HepG2 (cell line): ENCODE results near the gene MRPS5. TPM values are rescaled to one million over a fixed set of nuclear protein-coding genes. Genes with fewer than 3 reads are reported as not detected.

ENCODE experiments used
- ADNP ChIP-seq: sonication (generic); formaldehyde crosslinking; IDR thresholded peaks from 2 replicates; pipeline ENCODE4 v1.4.0; 2020; ENCODE audit warnings: missing genetic modification reagents
- EP300 ChIP-seq, 3 experiments: sonication (generic) in 1 of 3; formaldehyde crosslinking in 1 of 3; IDR thresholded peaks; 2 replicates each; pipeline versions ENCODE4 v1.5.1 to v1.6.1; 2011 to 2020; ENCODE audit warnings: low read depth in 2 of 3, low read length in 2 of 3, borderline replicate concordance in 1 of 3, improper control_type of control experiment in 1 of 3, mild to moderate bottlenecking in 1 of 3, missing genetic modification reagents in 1 of 3, moderate library complexity in 1 of 3
- KIAA2018 ChIP-seq: sonication (generic); formaldehyde crosslinking; IDR thresholded peaks from 2 replicates; pipeline ENCODE4 v1.5.0; 2020; ENCODE audit warnings: mild to moderate bottlenecking, missing genetic modification reagents, borderline replicate concordance
- MBNL3 ChIP-seq: fragments of 250-450 bp; sonication (Bioruptor Pico); conservative IDR thresholded peaks from 2 replicates; pipeline ENCODE4 v1.8.0; 2022; ENCODE audit warnings: mild to moderate bottlenecking, inconsistent platforms
- PAF1 ChIP-seq: IDR thresholded peaks from 2 replicates; pipeline ENCODE4 v1.6.1; 2016; ENCODE audit warnings: missing genetic modification reagents, missing compliant biosample characterization
- PBX2 ChIP-seq: IDR thresholded peaks from 2 replicates; pipeline ENCODE4 v1.6.1; 2016; ENCODE audit warnings: control low read depth
- POGZ ChIP-seq: sonication (generic); formaldehyde crosslinking; IDR thresholded peaks from 2 replicates; pipeline ENCODE4 v1.4.0; 2020; ENCODE audit warnings: mild to moderate bottlenecking, missing genetic modification reagents
- SMARCE1 ChIP-seq: fragments of 450-650 bp; IDR thresholded peaks from 2 replicates; pipeline ENCODE4 v1.6.1; 2017; ENCODE audit warnings: borderline replicate concordance
- SMC3 ChIP-seq: IDR thresholded peaks from 2 replicates; pipeline ENCODE4 v1.6.1; 2011; ENCODE audit warnings: low read length, improper control_type of control experiment
- TBX2 ChIP-seq: sonication (generic); formaldehyde crosslinking; IDR thresholded peaks from 2 replicates; pipeline ENCODE4 v1.5.0; 2020; ENCODE audit warnings: missing genetic modification reagents, mild to moderate bottlenecking, borderline replicate concordance
- THYN1 ChIP-seq: sonication (generic); formaldehyde crosslinking; IDR thresholded peaks from 2 replicates; pipeline ENCODE4 v1.8.1; 2023; ENCODE audit warnings: low read depth, mild to moderate bottlenecking, moderate library complexity, missing genetic modification reagents, borderline replicate concordance
- YY1 ChIP-seq: IDR thresholded peaks from 2 replicates; pipeline ENCODE4 v1.6.1; 2011; ENCODE audit warnings: low read length, low read depth, moderate library complexity, mild to moderate bottlenecking; ENCODE audit not compliant: insufficient read depth, insufficient replicate concordance
- ZNF343 ChIP-seq: sonication (generic); formaldehyde crosslinking; IDR thresholded peaks from 2 replicates; pipeline ENCODE4 v1.4.0; 2020; ENCODE audit warnings: mild to moderate bottlenecking, missing genetic modification reagents
- ZNF589 ChIP-seq: sonication (generic); formaldehyde crosslinking; conservative IDR thresholded peaks from 2 replicates; pipeline ENCODE4 v1.8.0; 2022; ENCODE audit warnings: mild to moderate bottlenecking, moderate library complexity, missing genetic modification reagents
- ZNF644 ChIP-seq: IDR thresholded peaks from 2 replicates; pipeline ENCODE4 v1.6.1; 2016; ENCODE audit warnings: low read depth
- ZNF883 ChIP-seq: sonication (generic); formaldehyde crosslinking; IDR thresholded peaks from 2 replicates; pipeline ENCODE4 v1.5.1; 2020; ENCODE audit warnings: mild to moderate bottlenecking, missing genetic modification reagents; ENCODE audit errors: not compliant biosample characterization
- ZSCAN5A ChIP-seq: sonication (generic); formaldehyde crosslinking; IDR thresholded peaks from 2 replicates; pipeline ENCODE4 v1.8.0; 2022; ENCODE audit warnings: mild to moderate bottlenecking, missing genetic modification reagents, borderline replicate concordance
- ZZZ3 ChIP-seq: sonication (generic); formaldehyde crosslinking; IDR thresholded peaks from 2 replicates; pipeline ENCODE4 v1.4.0; 2020; ENCODE audit warnings: missing genetic modification reagents, mild to moderate bottlenecking, borderline replicate concordance
- polyA plus RNA-seq, 8 experiments: library from polyadenylated mRNA; depleted of rRNA in 3 of 8; stranded (reverse) in 7 of 8; unstranded in 1 of 8; fragments of >200 nt; fragmentation: Illumina TruSeq in 4 of 8; extraction: Trizol in 4 of 8; gene quantifications; 2 replicates each; pipeline versions ENCODE4 v1.2.1 to v1.2.3, GENCODE V29; 2011 to 2016; ENCODE audit warnings: low read depth in 4 of 8, missing spikeins in 1 of 8, mixed read lengths in 1 of 8; ENCODE audit not compliant: insufficient read depth in 1 of 8
- total RNA-seq, 5 experiments: library from RNA; depleted of rRNA; stranded (reverse); fragments of >200 nt; fragmentation: Illumina TruSeq; extraction: Trizol; gene quantifications; 2 replicates each; pipeline ENCODE4 v1.2.3, GENCODE V29; 2016; ENCODE audit warnings: low read depth in 1 of 5

Gene MRPS5
- total and polyA plus RNA-seq, 2 of the 13 experiments (the other 11 are each of a cell fraction or from before 2014, with no cell fraction given), result 98.8 to 134 TPM

- no peak for TF ChIP-seq PBX2 (CRISPR knock-in tag)
- no peak for TF ChIP-seq PAF1
- TF ChIP-seq ZNF883, result peak; percentile 41
- TF ChIP-seq ZZZ3 (CRISPR knock-in tag), result peak; percentile 82
- TF ChIP-seq KIAA2018, result 0 out of 2 replicates have a peak, but pooled peaks have one; percentile 27
- TF ChIP-seq THYN1, result 0 out of 2 replicates have a peak, but pooled peaks have one; percentile 38
- TF ChIP-seq TBX2 (CRISPR knock-in tag), result peak; percentile 84; the same call in 1 of the 2 replicates
- no peak; the same call in 1 of the 2 replicates for TF ChIP-seq SMC3
- TF ChIP-seq ZNF644 (CRISPR knock-in tag), result peak; percentile 78
- no peak for TF ChIP-seq MBNL3
- TF ChIP-seq ZNF589 (CRISPR knock-in tag), result peak; percentile 85
- no peak for TF ChIP-seq ADNP (CRISPR knock-in tag)
- 0 out of 4 replicates have a peak, but pooled peaks of 1 of the 2 experiments have one; percentile 46 for TF ChIP-seq EP300 (IDR thresholded peaks at IDR 0.05; ENCODE audit: low read depth in 2 of 2, low read length in 2 of 2)
- TF ChIP-seq EP300 (CRISPR knock-in tag; IDR thresholded peaks at IDR 0.05; ENCODE audit: borderline replicate concordance), result peak; percentile 13; the same call in 1 of the 2 replicates
- TF ChIP-seq ZSCAN5A (CRISPR knock-in tag), result peak; percentile 65; the same call in 1 of the 2 replicates
- peak; percentile 98 for TF ChIP-seq YY1
- TF ChIP-seq ZNF343 (CRISPR knock-in tag), result peak; percentile 69; the same call in 1 of the 2 replicates
- no peak for TF ChIP-seq SMARCE1
- peak; percentile 80 for TF ChIP-seq POGZ (CRISPR knock-in tag)
Observed at GRCh38 chr2:95165371-95166064, 43.9 kb upstream of the MRPS5 start, which contains the start of gene ZNF2 (continued).
